CD4-positive, alpha-beta T cell (primary cell): ENCODE results near the gene MRPL39. TPM values are rescaled to one million over a fixed set of nuclear protein-coding genes. Genes with fewer than 3 reads are reported as not detected.

Experiments used
- ATAC-seq: fragments of 200-7000 bp; cut with Tn5 transposase; one replicate; pipeline ENCODE4 v1.10.0; 2022; ENCODE audit warnings: mild to moderate bottlenecking; ENCODE audit not compliant: poor library complexity
- CTCF ChIA-PET: fragments of 350-600 bp; sonication (Branson Sonifier 250); formaldehyde crosslinking; loops from one replicate; lab custom pipeline; 2021; ENCODE audit warnings: antibody characterized with exemption, inconsistent platforms; lab: Charles Lee
- POLR2A ChIA-PET: fragments of 350-600 bp; sonication (Branson Sonifier 250); formaldehyde crosslinking; loops from one replicate; lab custom pipeline; 2021; ENCODE audit warnings: antibody characterized with exemption, inconsistent platforms; lab: Charles Lee
- DNase-seq, 14 experiments: peaks; one replicate each; pipeline ENCODE4 v3.0.0-alpha.2; 2013 to 2020; ENCODE audit warnings: mixed read lengths in 2 of 14
- H3K27ac ChIP-seq, 2 donors: one replicate each; pipeline versions ENCODE4 v1.5.1 to v1.7.0; 2013; ENCODE audit warnings: low read length in 2 of 2, low read depth in 1 of 2, mild to moderate bottlenecking in 1 of 2
- H3K27me3 ChIP-seq, 2 experiments: 1 replicate in 1 of 2; 2 replicates in 1 of 2; pipeline versions ENCODE4 v1.6.1 to v1.7.0; 2013; ENCODE audit warnings: low read length in 2 of 2, control low read depth in 1 of 2, mild to moderate bottlenecking in 1 of 2, moderate library complexity in 1 of 2; ENCODE audit not compliant: insufficient read depth in 2 of 2, control insufficient read depth in 1 of 2
- H3K36me3 ChIP-seq: one replicate; pipeline ENCODE4 v1.6.1; 2013; ENCODE audit warnings: low read length, control low read depth; ENCODE audit not compliant: insufficient read depth
- H3K4me1 ChIP-seq: one replicate; pipeline ENCODE4 v1.6.1; 2013; ENCODE audit warnings: low read length, control low read depth; ENCODE audit not compliant: insufficient read depth
- H3K4me3 ChIP-seq: one replicate; pipeline ENCODE4 v1.5.1; 2013; ENCODE audit warnings: mild to moderate bottlenecking, low read length, moderate library complexity
- H3K9me3 ChIP-seq, 2 experiments: 1 replicate in 1 of 2; 2 replicates in 1 of 2; pipeline versions ENCODE4 v1.6.1 to v1.7.0; 2013; ENCODE audit warnings: low read length in 2 of 2, mild to moderate bottlenecking in 2 of 2, control low read depth in 1 of 2, moderate library complexity in 1 of 2; ENCODE audit not compliant: control insufficient read depth in 1 of 2, insufficient read depth in 1 of 2
- H3K27ac Mint-ChIP-seq: one replicate; pipeline ENCODE4 v1.8.0; 2020; ENCODE audit warnings: mixed read lengths
- H3K27me3 Mint-ChIP-seq: one replicate; pipeline ENCODE4 v1.8.0; 2021; ENCODE audit warnings: mixed read lengths
- H3K36me3 Mint-ChIP-seq: one replicate; pipeline ENCODE4 v1.8.0; 2021; ENCODE audit warnings: low read depth, mixed read lengths
- H3K4me1 Mint-ChIP-seq: one replicate; pipeline ENCODE4 v1.8.0; 2021; ENCODE audit warnings: low read depth, mixed read lengths
- H3K4me3 Mint-ChIP-seq: one replicate; pipeline ENCODE4 v1.8.0; 2020; ENCODE audit warnings: mild to moderate bottlenecking, mixed read lengths
- H3K9me3 Mint-ChIP-seq: one replicate; pipeline ENCODE4 v1.8.0; 2020; ENCODE audit warnings: mixed read lengths
- intact Hi-C, 2 experiments: fragments of 100-400 bp; cut with DNase I in 1 of 2; cut with micrococcal nuclease in 1 of 2; formaldehyde crosslinking; loops; one replicate each; pipeline versions ENCODE4 v1.15.1 to v1.9.0; 2023 to 2025; cut with DNase I, micrococcal nuclease
- total RNA-seq, 174 experiments: library from RNA in 2 of 174; stranded (reverse) in 2 of 174; gene quantifications; one replicate each; pipeline ENCODE4 v1.2.3 and lab custom pipeline; 2021 to 2026
- TF ChIP-seq, protein P1 (sequence below): fragments of 200-600 bp; IDR thresholded peaks from one replicate; pipeline ENCODE4 v1.8.0; 2022; ENCODE audit warnings: antibody characterized with exemption, mild to moderate bottlenecking

The MRPL39 gene
- total RNA-seq, 2 experiments from 2014 or later, result 10.7 to 15.2 TPM

DNA sequence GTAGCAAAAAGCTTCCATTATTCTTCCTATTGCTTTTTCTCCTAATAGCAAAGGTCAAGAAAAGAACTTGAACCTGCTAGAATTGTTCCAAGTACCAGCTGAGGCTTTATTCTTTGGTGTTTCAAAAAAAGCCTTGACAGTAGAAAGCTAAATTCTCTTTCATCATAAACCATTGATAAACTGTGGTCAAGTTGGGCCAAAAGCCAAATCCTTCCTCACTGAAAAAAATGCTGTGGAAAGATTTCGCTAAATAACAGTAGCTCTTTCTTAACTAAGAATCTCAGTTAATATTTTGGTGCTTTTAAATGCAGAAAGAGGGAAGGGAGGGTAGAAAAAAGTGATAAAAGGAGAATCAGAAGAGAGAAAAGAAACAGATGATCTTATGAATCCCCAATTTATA lies 17.8 kb upstream of the MRPL39 start:
- TF ChIP-seq, protein P1, sequence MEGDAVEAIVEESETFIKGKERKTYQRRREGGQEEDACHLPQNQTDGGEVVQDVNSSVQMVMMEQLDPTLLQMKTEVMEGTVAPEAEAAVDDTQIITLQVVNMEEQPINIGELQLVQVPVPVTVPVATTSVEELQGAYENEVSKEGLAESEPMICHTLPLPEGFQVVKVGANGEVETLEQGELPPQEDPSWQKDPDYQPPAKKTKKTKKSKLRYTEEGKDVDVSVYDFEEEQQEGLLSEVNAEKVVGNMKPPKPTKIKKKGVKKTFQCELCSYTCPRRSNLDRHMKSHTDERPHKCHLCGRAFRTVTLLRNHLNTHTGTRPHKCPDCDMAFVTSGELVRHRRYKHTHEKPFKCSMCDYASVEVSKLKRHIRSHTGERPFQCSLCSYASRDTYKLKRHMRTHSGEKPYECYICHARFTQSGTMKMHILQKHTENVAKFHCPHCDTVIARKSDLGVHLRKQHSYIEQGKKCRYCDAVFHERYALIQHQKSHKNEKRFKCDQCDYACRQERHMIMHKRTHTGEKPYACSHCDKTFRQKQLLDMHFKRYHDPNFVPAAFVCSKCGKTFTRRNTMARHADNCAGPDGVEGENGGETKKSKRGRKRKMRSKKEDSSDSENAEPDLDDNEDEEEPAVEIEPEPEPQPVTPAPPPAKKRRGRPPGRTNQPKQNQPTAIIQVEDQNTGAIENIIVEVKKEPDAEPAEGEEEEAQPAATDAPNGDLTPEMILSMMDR, result no peak
- Histone ChIP-seq H3K36me3 (no peaks in the 10 kb centered on the region), H3K27me3 (peaks cover 0 to 3% of the 10 kb centered on the region in 2 experiments), H3K9me3 (no peaks in the 10 kb centered on the region), H3K4me3 (no peak overlapping the region), H3K27ac (no peak overlapping the region), H3K4me1 (no peaks in the 10 kb centered on the region)
- intact Hi-C loops, result no loop called here
- H3K9me3 Mint-ChIP-seq, result no peaks in the 10 kb centered on the region
- CTCF ChIA-PET, result no interaction called here
- DNase-seq (no peak), ATAC-seq (no peak)
- no peaks in the 10 kb centered on the region for H3K27me3 Mint-ChIP-seq
- no peak overlapping the region for H3K4me3 Mint-ChIP-seq
- no peak overlapping the region for H3K27ac Mint-ChIP-seq
- no peaks in the 10 kb centered on the region for H3K4me1 Mint-ChIP-seq
- no peaks in the 10 kb centered on the region for H3K36me3 Mint-ChIP-seq
- POLR2A ChIA-PET, result no interaction called here

DNA sequence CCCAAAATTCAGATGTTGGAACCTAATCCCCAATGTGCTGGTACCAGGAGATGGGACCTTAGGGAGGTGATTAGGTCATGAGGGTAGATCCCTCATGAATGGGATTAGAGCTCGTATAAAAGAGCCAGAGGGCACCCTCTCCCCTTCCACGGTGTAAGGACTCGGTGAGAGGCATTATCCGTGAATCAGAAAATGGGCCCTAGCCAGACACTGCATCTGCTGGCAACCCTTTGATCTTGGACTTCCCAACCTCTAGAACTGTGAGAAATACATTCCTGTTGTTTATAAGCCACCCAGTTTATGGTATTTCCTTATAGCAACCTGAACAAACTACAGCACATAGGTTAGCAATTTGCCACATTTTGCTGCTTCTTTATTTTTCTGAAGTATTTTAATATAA lies 17.2 kb upstream of the MRPL39 start:
- no peaks in the 10 kb centered on the region for H3K9me3 ChIP-seq
- ATAC-seq (no peak), DNase-seq (no peak)
- POLR2A ChIA-PET, result no interaction called here
- H3K4me3 Mint-ChIP-seq, result no peak overlapping the region
- no peaks in the 10 kb centered on the region for H3K4me1 ChIP-seq
- intact Hi-C loops, result no loop called here
- no peaks in the 10 kb centered on the region for H3K36me3 Mint-ChIP-seq
- no peak overlapping the region for H3K4me3 ChIP-seq
- H3K36me3 ChIP-seq, result no peaks in the 10 kb centered on the region
- H3K27me3 ChIP-seq, result peaks cover 0 to 3% of the 10 kb centered on the region in 2 experiments
- no peak overlapping the region for H3K27ac ChIP-seq
- TF ChIP-seq, protein P1, result no peak
- no peak overlapping the region for H3K27ac Mint-ChIP-seq
- no peaks in the 10 kb centered on the region for H3K4me1 Mint-ChIP-seq
- H3K9me3 Mint-ChIP-seq, result no peaks in the 10 kb centered on the region
- CTCF ChIA-PET, result no interaction called here
- no peaks in the 10 kb centered on the region for H3K27me3 Mint-ChIP-seq

DNA sequence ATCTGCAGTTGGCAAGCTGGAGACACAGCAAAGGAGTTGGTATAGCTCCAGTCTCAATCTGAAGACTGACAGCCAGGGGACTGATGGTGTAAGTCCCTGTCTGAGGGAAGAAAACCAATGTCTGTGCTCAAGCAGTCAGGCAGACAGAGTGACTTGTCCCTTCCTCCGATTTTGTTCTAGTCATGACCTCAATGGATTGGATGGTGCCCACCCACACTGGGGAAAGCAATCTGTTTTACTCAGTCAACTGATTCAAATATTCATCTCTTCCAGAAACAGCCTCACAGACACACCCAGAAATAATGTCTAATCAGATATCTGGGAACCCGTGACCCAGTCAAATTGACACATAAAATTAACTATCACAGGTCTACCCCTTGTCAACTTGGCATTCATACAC lies 11.9 kb upstream of the MRPL39 start:
- Mint-ChIP-seq H3K9me3 (no peaks in the 10 kb centered on the region), H3K36me3 (no peaks in the 10 kb centered on the region), H3K4me3 (no peak overlapping the region), H3K27me3 (no peaks in the 10 kb centered on the region), H3K27ac (no peak overlapping the region), H3K4me1 (no peaks in the 10 kb centered on the region)
- ATAC-seq, result no peak
- Histone ChIP-seq H3K4me1 (no peaks in the 10 kb centered on the region), H3K4me3 (no peak overlapping the region), H3K9me3 (no peaks in the 10 kb centered on the region), H3K36me3 (no peaks in the 10 kb centered on the region), H3K27me3 (no peaks in the 10 kb centered on the region), H3K27ac (no peak overlapping the region)
- ChIA-PET CTCF (no interaction called here), POLR2A (no interaction called here)
- DNase-seq, result no peak
- TF ChIP-seq, protein P1, result no peak
- intact Hi-C loops, result no loop called here
